Measurements from ENCODE around the gene ZNF440. TPM values are rescaled to one million over a fixed set of nuclear protein-coding genes. Genes with fewer than 3 reads are reported as not detected.
"Not testable (repeated sequence)": the region's sequence is repeated elsewhere in the genome, so short reads cannot be mapped to it uniquely, and the experiment has no call there.

The ZNF440 gene
- polyA plus RNA-seq, 2 of the 4 experiments (the other 2 are of a cell fraction), result 0.03 TPM; not detected in 1

DNA sequence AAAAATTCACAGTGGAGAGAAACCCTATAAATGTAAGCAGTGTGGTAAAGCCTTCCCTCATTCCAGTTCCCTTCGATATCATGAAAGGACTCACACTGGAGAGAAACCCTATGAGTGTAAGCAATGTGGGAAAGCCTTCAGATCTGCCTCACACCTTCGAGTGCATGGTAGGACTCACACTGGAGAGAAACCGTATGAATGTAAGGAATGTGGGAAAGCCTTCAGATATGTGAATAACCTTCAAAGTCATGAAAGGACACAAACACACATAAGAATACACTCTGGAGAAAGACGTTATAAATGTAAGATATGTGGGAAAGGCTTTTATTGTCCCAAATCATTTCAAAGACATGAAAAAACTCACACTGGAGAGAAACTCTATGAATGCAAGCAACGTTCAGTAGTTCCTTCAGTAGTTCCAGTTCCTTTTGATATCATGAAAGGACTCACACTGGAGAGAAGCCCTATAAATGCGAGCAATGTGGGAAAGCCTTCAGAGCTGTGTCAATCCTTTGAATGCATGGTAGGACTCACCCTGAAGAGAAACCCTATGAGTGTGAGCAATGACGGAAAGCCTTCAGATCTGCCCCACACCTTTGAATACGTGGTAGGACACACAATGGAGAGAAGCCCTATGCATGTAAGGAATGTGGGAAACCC lies 18.3 kb downstream of the ZNF440 start:
- no peak for DNase-seq (ENCODE audit: low read depth in 1 of 2, low spot score in 1 of 2)
- no peak for FAIRE-seq
- WGBS (ENCODE audit: missing lambda C conversion rate), result 7% methylated on average over 8 of the region's 8 CpGs
- Histone ChIP-seq H3K4me3 (no peak overlapping the region), H3K9me3 (0 out of 3 replicates have a peak, but pooled peaks cover 3% of the 10 kb centered on the region), H3K27ac (no peak overlapping the region), H3K4me1 (no peaks in the 10 kb centered on the region), H3K4me2 (no peak overlapping the region)
- ChIA-PET CTCF (no interaction called here), POLR2A (no interaction called here)
- TF ChIP-seq, protein P1, sequence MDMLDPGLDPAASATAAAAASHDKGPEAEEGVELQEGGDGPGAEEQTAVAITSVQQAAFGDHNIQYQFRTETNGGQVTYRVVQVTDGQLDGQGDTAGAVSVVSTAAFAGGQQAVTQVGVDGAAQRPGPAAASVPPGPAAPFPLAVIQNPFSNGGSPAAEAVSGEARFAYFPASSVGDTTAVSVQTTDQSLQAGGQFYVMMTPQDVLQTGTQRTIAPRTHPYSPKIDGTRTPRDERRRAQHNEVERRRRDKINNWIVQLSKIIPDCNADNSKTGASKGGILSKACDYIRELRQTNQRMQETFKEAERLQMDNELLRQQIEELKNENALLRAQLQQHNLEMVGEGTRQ (IDR thresholded peaks at IDR 0.05), result no peak
- TF ChIP-seq, protein P2, sequence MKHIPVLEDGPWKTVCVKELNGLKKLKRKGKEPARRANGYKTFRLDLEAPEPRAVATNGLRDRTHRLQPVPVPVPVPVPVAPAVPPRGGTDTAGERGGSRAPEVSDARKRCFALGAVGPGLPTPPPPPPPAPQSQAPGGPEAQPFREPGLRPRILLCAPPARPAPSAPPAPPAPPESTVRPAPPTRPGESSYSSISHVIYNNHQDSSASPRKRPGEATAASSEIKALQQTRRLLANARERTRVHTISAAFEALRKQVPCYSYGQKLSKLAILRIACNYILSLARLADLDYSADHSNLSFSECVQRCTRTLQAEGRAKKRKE (CRISPR knock-in tag; IDR thresholded peaks at IDR 0.05; ENCODE audit: low read depth), result no peak
- TF ChIP-seq PHF8 (IDR thresholded peaks at IDR 0.05; ENCODE audit: borderline replicate concordance, low read depth) (no peak), BHLHE40 (IDR thresholded peaks at IDR 0.05; ENCODE audit: low read depth, low read length) (no peak), CEBPB (IDR thresholded peaks at IDR 0.05) (no peak), ZNF302 (CRISPR knock-in tag; IDR thresholded peaks at IDR 0.05) (no peak), FOSL2 (IDR thresholded peaks at IDR 0.05) (no peak), FOSL2 (CRISPR knock-in tag; IDR thresholded peaks at IDR 0.05) (no peak), JUN (IDR thresholded peaks at IDR 0.05) (no peak), CHD2 (IDR thresholded peaks at IDR 0.05; ENCODE audit: low read length, partially characterized antibody) (no peak), MYC (IDR thresholded peaks at IDR 0.05; ENCODE audit: borderline replicate concordance, low read length) (no peak), FOSB (CRISPR knock-in tag; IDR thresholded peaks at IDR 0.05) (no peak)
- TF ChIP-seq, protein P3, sequence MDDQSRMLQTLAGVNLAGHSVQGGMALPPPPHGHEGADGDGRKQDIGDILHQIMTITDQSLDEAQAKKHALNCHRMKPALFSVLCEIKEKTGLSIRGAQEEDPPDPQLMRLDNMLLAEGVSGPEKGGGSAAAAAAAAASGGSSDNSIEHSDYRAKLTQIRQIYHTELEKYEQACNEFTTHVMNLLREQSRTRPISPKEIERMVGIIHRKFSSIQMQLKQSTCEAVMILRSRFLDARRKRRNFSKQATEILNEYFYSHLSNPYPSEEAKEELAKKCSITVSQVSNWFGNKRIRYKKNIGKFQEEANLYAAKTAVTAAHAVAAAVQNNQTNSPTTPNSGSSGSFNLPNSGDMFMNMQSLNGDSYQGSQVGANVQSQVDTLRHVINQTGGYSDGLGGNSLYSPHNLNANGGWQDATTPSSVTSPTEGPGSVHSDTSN (IDR thresholded peaks at IDR 0.05), result no peak
- TF ChIP-seq, protein P4, sequence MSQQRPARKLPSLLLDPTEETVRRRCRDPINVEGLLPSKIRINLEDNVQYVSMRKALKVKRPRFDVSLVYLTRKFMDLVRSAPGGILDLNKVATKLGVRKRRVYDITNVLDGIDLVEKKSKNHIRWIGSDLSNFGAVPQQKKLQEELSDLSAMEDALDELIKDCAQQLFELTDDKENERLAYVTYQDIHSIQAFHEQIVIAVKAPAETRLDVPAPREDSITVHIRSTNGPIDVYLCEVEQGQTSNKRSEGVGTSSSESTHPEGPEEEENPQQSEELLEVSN (IDR thresholded peaks at IDR 0.05; ENCODE audit: borderline replicate concordance, low read depth), result no peak
- TF ChIP-seq, protein P5, sequence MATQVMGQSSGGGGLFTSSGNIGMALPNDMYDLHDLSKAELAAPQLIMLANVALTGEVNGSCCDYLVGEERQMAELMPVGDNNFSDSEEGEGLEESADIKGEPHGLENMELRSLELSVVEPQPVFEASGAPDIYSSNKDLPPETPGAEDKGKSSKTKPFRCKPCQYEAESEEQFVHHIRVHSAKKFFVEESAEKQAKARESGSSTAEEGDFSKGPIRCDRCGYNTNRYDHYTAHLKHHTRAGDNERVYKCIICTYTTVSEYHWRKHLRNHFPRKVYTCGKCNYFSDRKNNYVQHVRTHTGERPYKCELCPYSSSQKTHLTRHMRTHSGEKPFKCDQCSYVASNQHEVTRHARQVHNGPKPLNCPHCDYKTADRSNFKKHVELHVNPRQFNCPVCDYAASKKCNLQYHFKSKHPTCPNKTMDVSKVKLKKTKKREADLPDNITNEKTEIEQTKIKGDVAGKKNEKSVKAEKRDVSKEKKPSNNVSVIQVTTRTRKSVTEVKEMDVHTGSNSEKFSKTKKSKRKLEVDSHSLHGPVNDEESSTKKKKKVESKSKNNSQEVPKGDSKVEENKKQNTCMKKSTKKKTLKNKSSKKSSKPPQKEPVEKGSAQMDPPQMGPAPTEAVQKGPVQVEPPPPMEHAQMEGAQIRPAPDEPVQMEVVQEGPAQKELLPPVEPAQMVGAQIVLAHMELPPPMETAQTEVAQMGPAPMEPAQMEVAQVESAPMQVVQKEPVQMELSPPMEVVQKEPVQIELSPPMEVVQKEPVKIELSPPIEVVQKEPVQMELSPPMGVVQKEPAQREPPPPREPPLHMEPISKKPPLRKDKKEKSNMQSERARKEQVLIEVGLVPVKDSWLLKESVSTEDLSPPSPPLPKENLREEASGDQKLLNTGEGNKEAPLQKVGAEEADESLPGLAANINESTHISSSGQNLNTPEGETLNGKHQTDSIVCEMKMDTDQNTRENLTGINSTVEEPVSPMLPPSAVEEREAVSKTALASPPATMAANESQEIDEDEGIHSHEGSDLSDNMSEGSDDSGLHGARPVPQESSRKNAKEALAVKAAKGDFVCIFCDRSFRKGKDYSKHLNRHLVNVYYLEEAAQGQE (IDR thresholded peaks at IDR 0.05), result no peak
- TF ChIP-seq, protein P6, sequence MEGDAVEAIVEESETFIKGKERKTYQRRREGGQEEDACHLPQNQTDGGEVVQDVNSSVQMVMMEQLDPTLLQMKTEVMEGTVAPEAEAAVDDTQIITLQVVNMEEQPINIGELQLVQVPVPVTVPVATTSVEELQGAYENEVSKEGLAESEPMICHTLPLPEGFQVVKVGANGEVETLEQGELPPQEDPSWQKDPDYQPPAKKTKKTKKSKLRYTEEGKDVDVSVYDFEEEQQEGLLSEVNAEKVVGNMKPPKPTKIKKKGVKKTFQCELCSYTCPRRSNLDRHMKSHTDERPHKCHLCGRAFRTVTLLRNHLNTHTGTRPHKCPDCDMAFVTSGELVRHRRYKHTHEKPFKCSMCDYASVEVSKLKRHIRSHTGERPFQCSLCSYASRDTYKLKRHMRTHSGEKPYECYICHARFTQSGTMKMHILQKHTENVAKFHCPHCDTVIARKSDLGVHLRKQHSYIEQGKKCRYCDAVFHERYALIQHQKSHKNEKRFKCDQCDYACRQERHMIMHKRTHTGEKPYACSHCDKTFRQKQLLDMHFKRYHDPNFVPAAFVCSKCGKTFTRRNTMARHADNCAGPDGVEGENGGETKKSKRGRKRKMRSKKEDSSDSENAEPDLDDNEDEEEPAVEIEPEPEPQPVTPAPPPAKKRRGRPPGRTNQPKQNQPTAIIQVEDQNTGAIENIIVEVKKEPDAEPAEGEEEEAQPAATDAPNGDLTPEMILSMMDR (IDR thresholded peaks at IDR 0.05), result no peak
- ATAC-seq, result no peak

DNA sequence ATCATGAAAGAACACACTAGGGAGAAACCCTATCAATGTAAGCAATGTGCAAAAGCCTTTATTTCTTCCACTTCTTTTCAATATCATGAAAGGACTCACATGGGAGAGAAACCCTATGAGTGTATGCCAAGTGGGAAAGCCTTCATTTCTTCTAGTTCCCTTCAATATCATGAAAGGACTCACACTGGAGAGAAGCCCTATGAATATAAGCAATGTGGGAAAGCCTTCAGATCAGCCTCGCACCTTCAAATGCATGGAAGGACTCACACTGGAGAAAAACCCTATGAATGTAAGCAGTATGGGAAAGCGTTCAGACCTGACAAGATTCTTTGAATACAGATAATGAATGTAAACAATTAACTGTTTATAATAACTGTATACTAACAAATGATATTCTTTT lies 19.5 kb downstream of the ZNF440 start:
- TF ChIP-seq SREBF2 (IDR thresholded peaks at IDR 0.05), result no peak
- TF ChIP-seq RNF2 (IDR thresholded peaks at IDR 0.05; ENCODE audit: borderline replicate concordance, low read depth), result no peak
- Histone ChIP-seq H3K4me1 (no peaks in the 10 kb centered on the region), H3K27ac (no peak overlapping the region), H3K9me3 (0 out of 3 replicates have a peak, but pooled peaks cover 3% of the 10 kb centered on the region), H3K4me2 (no peak overlapping the region), H3K4me3 (no peak overlapping the region)
- ChIA-PET POLR2A (no interaction called here), CTCF (interaction anchor here (0.6 kb wide), 1 partner anchor 174 kb away, joined by 3 read pairs; no protein-coding TSS in a partner anchor)
- WGBS (ENCODE audit: missing lambda C conversion rate), result 2% methylated on average over 2 of the region's 2 CpGs
- no peak for DNase-seq (ENCODE audit: low read depth in 1 of 2, low spot score in 1 of 2)
- ATAC-seq, result no peak
- no peak for FAIRE-seq

DNA sequence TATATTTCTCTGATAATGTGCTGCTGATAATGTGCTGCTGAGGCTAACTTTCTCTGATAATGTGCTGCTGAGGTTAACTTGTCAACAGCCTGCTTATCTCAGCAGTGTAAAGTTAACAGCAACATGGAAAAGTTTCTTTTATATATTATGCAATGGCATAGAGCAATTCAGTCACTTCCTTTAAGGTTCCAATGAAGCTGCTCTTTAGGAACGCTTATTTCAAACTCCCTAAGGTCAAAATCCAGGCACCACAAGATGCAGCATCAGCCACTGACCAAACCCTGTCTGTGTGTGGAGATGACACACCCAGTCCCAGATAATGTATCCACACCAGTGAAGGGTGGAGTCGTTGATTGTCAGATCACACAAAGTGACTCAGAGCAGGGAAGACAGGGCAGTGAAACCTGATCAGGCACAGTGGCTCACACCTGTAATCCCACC lies 21.6 kb downstream of the ZNF440 start:
- H3K4me3 ChIP-seq; POLR2A ChIA-PET; FAIRE-seq; H3K4me1 ChIP-seq; DNase-seq (ENCODE audit: low read depth in 1 of 2, low spot score in 1 of 2); H3K4me2 ChIP-seq; CTCF ChIA-PET; ATAC-seq; H3K9me3 ChIP-seq; H3K27ac ChIP-seq: not testable (repeated sequence)
- 0% methylated on average over 1 of the region's 2 CpGs for WGBS (ENCODE audit: missing lambda C conversion rate)
